OCI-LY3 (cell line): ENCODE data around the gene GDE1.

Source experiments
- CTCF ChIP-seq: fragments of 200-600, 300-600 bp; sonication (generic); IDR thresholded peaks from 2 replicates; pipeline ENCODE4 v1.5.1; 2014; ENCODE audit warnings: antibody characterized with exemption, low read length, low read depth
- EZH2phosphoT487 ChIP-seq: fragments of 200-600 bp; shearing (Covaris generic); IDR thresholded peaks from 2 replicates; pipeline ENCODE4 v1.6.1; 2018; ENCODE audit warnings: antibody characterized with exemption, mixed run types, low read depth

DNA sequence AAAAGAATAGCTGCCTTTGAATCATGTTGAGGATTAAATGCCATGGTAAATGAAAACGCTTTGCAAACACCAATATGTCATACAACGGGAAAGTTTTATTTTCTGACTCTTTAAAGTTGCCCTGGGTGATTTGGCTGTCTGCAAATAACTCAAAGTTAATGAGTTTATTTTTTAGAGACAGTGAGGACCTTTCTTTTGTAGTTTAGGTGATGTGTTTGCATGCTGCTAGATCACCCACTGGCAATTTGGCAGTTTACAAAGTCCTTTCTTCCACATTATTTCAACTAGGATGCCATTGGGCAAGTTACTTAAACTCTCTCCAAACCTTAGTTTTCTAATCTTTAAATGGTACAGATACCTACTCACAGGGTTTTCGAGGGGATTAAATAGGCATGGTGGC, 37.8 kb downstream of the GDE1 start:
- TF ChIP-seq EZH2phosphoT487 (no peak), CTCF (no peak)
